ENCODE results near the gene CPNE4. TPM values are rescaled to one million over a fixed set of nuclear protein-coding genes. Genes with fewer than 3 reads are reported as not detected.

The CPNE4 gene
- total RNA-seq, 2 donors from 2014 or later: 0.55 TPM; not detected in 1

- no peaks in the 10 kb centered on the region for H3K9me3 ChIP-seq (ENCODE audit: control insufficient read depth, low read length, poor library complexity, severe bottlenecking)
- no peak overlapping the region for H3K4me3 Mint-ChIP-seq
- DNase-seq (no peak), ATAC-seq (no peak)
- H3K27me3 Mint-ChIP-seq: peaks cover 43% of the 10 kb centered on the region
- no peak overlapping the region for H3K27ac Mint-ChIP-seq
- no peaks in the 10 kb centered on the region for H3K4me1 Mint-ChIP-seq
- no peaks in the 10 kb centered on the region for H3K36me3 Mint-ChIP-seq (ENCODE audit: low read depth)
These were observed 213.5 kb downstream of the CPNE4 start for GRCh38 chr3:131821191-131821762.

- no peaks in the 10 kb centered on the region for H3K4me1 Mint-ChIP-seq
- ATAC-seq (no peak), DNase-seq (no peak)
- no peak overlapping the region for H3K27ac Mint-ChIP-seq
- H3K4me3 Mint-ChIP-seq: no peak overlapping the region
- no peaks in the 10 kb centered on the region for H3K36me3 Mint-ChIP-seq (ENCODE audit: low read depth)
- H3K27me3 Mint-ChIP-seq: peaks cover 31% of the 10 kb centered on the region
- H3K9me3 ChIP-seq (ENCODE audit: control insufficient read depth, low read length, poor library complexity, severe bottlenecking): no peaks in the 10 kb centered on the region
These were observed 215.3 kb downstream of the CPNE4 start for GRCh38 chr3:131819381-131820055.

GRCh38 chr3:131812433-131812832 is 222.4 kb downstream of the CPNE4 start:
- peaks cover 41% of the 10 kb centered on the region for H3K27me3 Mint-ChIP-seq
- no peaks in the 10 kb centered on the region for H3K36me3 Mint-ChIP-seq (ENCODE audit: low read depth)
- no peak for ATAC-seq
- H3K4me3 Mint-ChIP-seq: no peak overlapping the region
- H3K27ac Mint-ChIP-seq: no peak overlapping the region
- DNase-seq: no peak
- H3K9me3 ChIP-seq (ENCODE audit: control insufficient read depth, low read length, poor library complexity, severe bottlenecking): no peaks in the 10 kb centered on the region
- H3K4me1 Mint-ChIP-seq: no peaks in the 10 kb centered on the region

GRCh38 chr3:131811481-131811880 is 223.3 kb downstream of the CPNE4 start:
- Mint-ChIP-seq H3K4me1 (no peaks in the 10 kb centered on the region), H3K27me3 (peaks cover 46% of the 10 kb centered on the region), H3K4me3 (no peak overlapping the region), H3K36me3 (ENCODE audit: low read depth) (no peaks in the 10 kb centered on the region), H3K27ac (no peak overlapping the region)
- ATAC-seq (no peak), DNase-seq (no peak)
- no peaks in the 10 kb centered on the region for H3K9me3 ChIP-seq (ENCODE audit: control insufficient read depth, low read length, poor library complexity, severe bottlenecking)

- Mint-ChIP-seq H3K27ac (no peak overlapping the region), H3K27me3 (peaks cover 73% of the 10 kb centered on the region), H3K4me1 (no peaks in the 10 kb centered on the region), H3K36me3 (ENCODE audit: low read depth) (no peaks in the 10 kb centered on the region), H3K4me3 (no peak overlapping the region)
- DNase-seq (no peak), ATAC-seq (no peak)
- no peaks in the 10 kb centered on the region for H3K9me3 ChIP-seq (ENCODE audit: control insufficient read depth, low read length, poor library complexity, severe bottlenecking)
These were observed 227.0 kb downstream of the CPNE4 start for GRCh38 chr3:131807822-131808221.

- no peaks in the 10 kb centered on the region for H3K36me3 Mint-ChIP-seq (ENCODE audit: low read depth)
- ATAC-seq (no peak), DNase-seq (no peak)
- H3K27ac Mint-ChIP-seq: no peak overlapping the region
- H3K27me3 Mint-ChIP-seq: peaks cover 66% of the 10 kb centered on the region
- no peaks in the 10 kb centered on the region for H3K9me3 ChIP-seq (ENCODE audit: control insufficient read depth, low read length, poor library complexity, severe bottlenecking)
- no peak overlapping the region for H3K4me3 Mint-ChIP-seq
- no peaks in the 10 kb centered on the region for H3K4me1 Mint-ChIP-seq
These were observed 228.1 kb downstream of the CPNE4 start for GRCh38 chr3:131806736-131807135.

- H3K27me3 Mint-ChIP-seq: peaks cover 61% of the 10 kb centered on the region
- no peaks in the 10 kb centered on the region for H3K4me1 Mint-ChIP-seq
- H3K9me3 ChIP-seq (ENCODE audit: control insufficient read depth, low read length, poor library complexity, severe bottlenecking): no peaks in the 10 kb centered on the region
- H3K36me3 Mint-ChIP-seq (ENCODE audit: low read depth): no peaks in the 10 kb centered on the region
- no peak for DNase-seq
- no peak overlapping the region for H3K4me3 Mint-ChIP-seq
- no peak overlapping the region for H3K27ac Mint-ChIP-seq
- ATAC-seq: no peak
These were observed 230.2 kb downstream of the CPNE4 start for GRCh38 chr3:131804565-131805133.

- no peaks in the 10 kb centered on the region for H3K4me1 Mint-ChIP-seq
- H3K9me3 ChIP-seq (ENCODE audit: control insufficient read depth, low read length, poor library complexity, severe bottlenecking): no peaks in the 10 kb centered on the region
- H3K27ac Mint-ChIP-seq: no peak overlapping the region
- ATAC-seq: no peak
- H3K4me3 Mint-ChIP-seq: no peak overlapping the region
- no peak for DNase-seq
- peaks cover 51% of the 10 kb centered on the region for H3K27me3 Mint-ChIP-seq
- H3K36me3 Mint-ChIP-seq (ENCODE audit: low read depth): no peaks in the 10 kb centered on the region
These were observed 231.7 kb downstream of the CPNE4 start for GRCh38 chr3:131803113-131803512.

- DNase-seq: no peak
- no peaks in the 10 kb centered on the region for H3K9me3 ChIP-seq (ENCODE audit: control insufficient read depth, low read length, poor library complexity, severe bottlenecking)
- Mint-ChIP-seq H3K27me3 (peaks cover 47% of the 10 kb centered on the region), H3K4me3 (no peak overlapping the region), H3K27ac (no peak overlapping the region), H3K4me1 (no peaks in the 10 kb centered on the region), H3K36me3 (ENCODE audit: low read depth) (no peaks in the 10 kb centered on the region)
- ATAC-seq: no peak
These were observed 232.8 kb downstream of the CPNE4 start for GRCh38 chr3:131802029-131802428.

- Mint-ChIP-seq H3K4me1 (peaks cover 4% of the 10 kb centered on the region), H3K4me3 (no peak overlapping the region), H3K27ac (no peak overlapping the region), H3K27me3 (peaks cover 45% of the 10 kb centered on the region), H3K36me3 (ENCODE audit: low read depth) (no peaks in the 10 kb centered on the region)
- no peak for DNase-seq
- no peaks in the 10 kb centered on the region for H3K9me3 ChIP-seq (ENCODE audit: control insufficient read depth, low read length, poor library complexity, severe bottlenecking)
- no peak for ATAC-seq
These were observed 233.2 kb downstream of the CPNE4 start for GRCh38 chr3:131801566-131801965.

GRCh38 chr3:131797776-131798175 is 237.0 kb downstream of the CPNE4 start:
- Mint-ChIP-seq H3K4me1 (peaks cover 10% of the 10 kb centered on the region), H3K27ac (no peak overlapping the region), H3K27me3 (peaks cover 50% of the 10 kb centered on the region), H3K4me3 (no peak overlapping the region), H3K36me3 (ENCODE audit: low read depth) (no peaks in the 10 kb centered on the region)
- DNase-seq: no peak
- H3K9me3 ChIP-seq (ENCODE audit: control insufficient read depth, low read length, poor library complexity, severe bottlenecking): no peaks in the 10 kb centered on the region
- no peak for ATAC-seq

- ATAC-seq (no peak), DNase-seq (no peak)
- no peaks in the 10 kb centered on the region for H3K9me3 ChIP-seq (ENCODE audit: control insufficient read depth, low read length, poor library complexity, severe bottlenecking)
- Mint-ChIP-seq H3K4me3 (no peak overlapping the region), H3K27ac (no peak overlapping the region), H3K36me3 (ENCODE audit: low read depth) (no peaks in the 10 kb centered on the region), H3K4me1 (peaks cover 10% of the 10 kb centered on the region), H3K27me3 (peaks cover 49% of the 10 kb centered on the region)
These were observed 238.1 kb downstream of the CPNE4 start for GRCh38 chr3:131796558-131797198.

GRCh38 chr3:131796111-131796510 is 238.7 kb downstream of the CPNE4 start:
- Mint-ChIP-seq H3K4me3 (no peak overlapping the region), H3K27me3 (peaks cover 49% of the 10 kb centered on the region), H3K27ac (no peak overlapping the region), H3K36me3 (ENCODE audit: low read depth) (no peaks in the 10 kb centered on the region), H3K4me1 (peaks cover 10% of the 10 kb centered on the region)
- H3K9me3 ChIP-seq (ENCODE audit: control insufficient read depth, low read length, poor library complexity, severe bottlenecking): no peaks in the 10 kb centered on the region
- no peak for DNase-seq
- ATAC-seq: no peak

Data from T-helper 17 cell (primary cell).